ENCODE data around the gene TSTD1.

TSTD1 gene

GRCh38 chr1:161082483-161082882 lies 43.7 kb upstream of the TSTD1 start:
- DNase-seq (no peak), ATAC-seq (ENCODE audit: insufficient read depth, low read depth) (no peak)
- H3K36me3 ChIP-seq (ENCODE audit: insufficient read depth, low read length): no peaks in the 10 kb centered on the region
- no peaks in the 10 kb centered on the region for H3K9me3 ChIP-seq (ENCODE audit: insufficient read depth, low read length, severe bottlenecking)
- TF ChIP-seq CTCF (IDR thresholded peaks at IDR 0.05; ENCODE audit: borderline replicate concordance, extremely low read depth, low read length, poor library complexity, severe bottlenecking): no peak
- TF ChIP-seq EZH2 (IDR thresholded peaks at IDR 0.05; ENCODE audit: borderline replicate concordance, low read depth, low read length, severe bottlenecking): no peak
- H3K4me2 ChIP-seq (ENCODE audit: insufficient read depth, low read length): no peak overlapping the region
- no peaks in the 10 kb centered on the region for H3K4me1 ChIP-seq (ENCODE audit: insufficient read depth, low read length)
- H3K4me3 ChIP-seq (ENCODE audit: low read depth in 1 of 2, low read length in 2 of 2): no peak overlapping the region
- H3K79me2 ChIP-seq (ENCODE audit: insufficient read depth, low read length): no peaks in the 10 kb centered on the region
- no peak overlapping the region for H3K9ac ChIP-seq (ENCODE audit: low read depth, low read length)
- H2AFZ ChIP-seq (ENCODE audit: low read depth, low read length): no peak overlapping the region
- no peak overlapping the region for H3K27ac ChIP-seq (ENCODE audit: low read length)
- no peaks in the 10 kb centered on the region for H4K20me1 ChIP-seq (ENCODE audit: insufficient read depth, low read length)
- no peaks in the 10 kb centered on the region for H3K27me3 ChIP-seq (ENCODE audit: insufficient read depth, low read length, poor library complexity)

- H3K9ac ChIP-seq (ENCODE audit: low read depth, low read length): no peak overlapping the region
- no peak overlapping the region for H3K4me3 ChIP-seq (ENCODE audit: low read depth in 1 of 2, low read length in 2 of 2)
- no peaks in the 10 kb centered on the region for H3K36me3 ChIP-seq (ENCODE audit: insufficient read depth, low read length)
- DNase-seq (no peak), ATAC-seq (ENCODE audit: insufficient read depth, low read depth) (no peak)
- H3K27ac ChIP-seq (ENCODE audit: low read length): no peak overlapping the region
- no peak overlapping the region for H3K4me2 ChIP-seq (ENCODE audit: insufficient read depth, low read length)
- no peaks in the 10 kb centered on the region for H3K9me3 ChIP-seq (ENCODE audit: insufficient read depth, low read length, severe bottlenecking)
- no peaks in the 10 kb centered on the region for H3K79me2 ChIP-seq (ENCODE audit: insufficient read depth, low read length)
- H3K27me3 ChIP-seq (ENCODE audit: insufficient read depth, low read length, poor library complexity): no peaks in the 10 kb centered on the region
- H3K4me1 ChIP-seq (ENCODE audit: insufficient read depth, low read length): no peaks in the 10 kb centered on the region
- no peaks in the 10 kb centered on the region for H4K20me1 ChIP-seq (ENCODE audit: insufficient read depth, low read length)
- TF ChIP-seq EZH2 (IDR thresholded peaks at IDR 0.05; ENCODE audit: borderline replicate concordance, low read depth, low read length, severe bottlenecking): no peak
- no peak for TF ChIP-seq CTCF (IDR thresholded peaks at IDR 0.05; ENCODE audit: borderline replicate concordance, extremely low read depth, low read length, poor library complexity, severe bottlenecking)
- no peak overlapping the region for H2AFZ ChIP-seq (ENCODE audit: low read depth, low read length)
Measured at GRCh38 chr1:161081519-161081918, 42.8 kb upstream of the TSTD1 start.

- ATAC-seq (ENCODE audit: insufficient read depth, low read depth) (no peak), DNase-seq (no peak)
- Histone ChIP-seq H3K27ac (ENCODE audit: low read length) (no peak overlapping the region), H3K9ac (ENCODE audit: low read depth, low read length) (no peak overlapping the region), H3K9me3 (ENCODE audit: insufficient read depth, low read length, severe bottlenecking) (no peaks in the 10 kb centered on the region), H3K4me1 (ENCODE audit: insufficient read depth, low read length) (no peaks in the 10 kb centered on the region), H3K27me3 (ENCODE audit: insufficient read depth, low read length, poor library complexity) (no peaks in the 10 kb centered on the region), H3K4me3 (ENCODE audit: low read depth in 1 of 2, low read length in 2 of 2) (no peak overlapping the region), H3K36me3 (ENCODE audit: insufficient read depth, low read length) (no peaks in the 10 kb centered on the region), H3K79me2 (ENCODE audit: insufficient read depth, low read length) (no peaks in the 10 kb centered on the region), H2AFZ (ENCODE audit: low read depth, low read length) (no peak overlapping the region), H4K20me1 (ENCODE audit: insufficient read depth, low read length) (no peaks in the 10 kb centered on the region), H3K4me2 (ENCODE audit: insufficient read depth, low read length) (no peak overlapping the region)
- no peak for TF ChIP-seq CTCF (IDR thresholded peaks at IDR 0.05; ENCODE audit: borderline replicate concordance, extremely low read depth, low read length, poor library complexity, severe bottlenecking)
- TF ChIP-seq EZH2 (IDR thresholded peaks at IDR 0.05; ENCODE audit: borderline replicate concordance, low read depth, low read length, severe bottlenecking): no peak
Measured at GRCh38 chr1:161080441-161081405, 42.0 kb upstream of the TSTD1 start.

Data from DND-41 (cell line).